GM12892 (cell line): ENCODE data around the gene SDR9C7.
"Not testable (repeated sequence)": the region's sequence is repeated elsewhere in the genome, so short reads cannot be mapped to it uniquely, and the experiment has no call there.

ENCODE experiments used
- POLR2A ChIP-seq: IDR thresholded peaks from 2 replicates; pipeline ENCODE4 v1.6.1; 2011; ENCODE audit warnings: low read depth, low read length, control low read depth
- POLR2AphosphoS5 ChIP-seq: IDR thresholded peaks from 2 replicates; pipeline ENCODE4 v1.6.1; 2011; ENCODE audit warnings: low read depth, low read length, control low read depth
- TAF1 ChIP-seq: IDR thresholded peaks from 2 replicates; pipeline ENCODE4 v1.6.1; 2011; ENCODE audit warnings: low read depth, mild to moderate bottlenecking, control low read depth, low read length, borderline replicate concordance

GRCh38 chr12:56982578-56983236 lies 48.5 kb upstream of the SDR9C7 start:
- TF ChIP-seq POLR2AphosphoS5, POLR2A, TAF1: not testable (repeated sequence)
